ENCODE measurements around the gene LTBP2.

Gene LTBP2

GRCh38 chr14:74464785-74465184, 147.3 kb downstream of the LTBP2 start:
- H3K27ac ChIP-seq, result no peak overlapping the region
- TF ChIP-seq, protein P1, sequence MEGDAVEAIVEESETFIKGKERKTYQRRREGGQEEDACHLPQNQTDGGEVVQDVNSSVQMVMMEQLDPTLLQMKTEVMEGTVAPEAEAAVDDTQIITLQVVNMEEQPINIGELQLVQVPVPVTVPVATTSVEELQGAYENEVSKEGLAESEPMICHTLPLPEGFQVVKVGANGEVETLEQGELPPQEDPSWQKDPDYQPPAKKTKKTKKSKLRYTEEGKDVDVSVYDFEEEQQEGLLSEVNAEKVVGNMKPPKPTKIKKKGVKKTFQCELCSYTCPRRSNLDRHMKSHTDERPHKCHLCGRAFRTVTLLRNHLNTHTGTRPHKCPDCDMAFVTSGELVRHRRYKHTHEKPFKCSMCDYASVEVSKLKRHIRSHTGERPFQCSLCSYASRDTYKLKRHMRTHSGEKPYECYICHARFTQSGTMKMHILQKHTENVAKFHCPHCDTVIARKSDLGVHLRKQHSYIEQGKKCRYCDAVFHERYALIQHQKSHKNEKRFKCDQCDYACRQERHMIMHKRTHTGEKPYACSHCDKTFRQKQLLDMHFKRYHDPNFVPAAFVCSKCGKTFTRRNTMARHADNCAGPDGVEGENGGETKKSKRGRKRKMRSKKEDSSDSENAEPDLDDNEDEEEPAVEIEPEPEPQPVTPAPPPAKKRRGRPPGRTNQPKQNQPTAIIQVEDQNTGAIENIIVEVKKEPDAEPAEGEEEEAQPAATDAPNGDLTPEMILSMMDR (IDR thresholded peaks at IDR 0.05; ENCODE audit: low read depth, low read length), result no peak
- no peaks in the 10 kb centered on the region for H3K9me3 ChIP-seq (ENCODE audit: severe bottlenecking)

GRCh38 chr14:74463697-74464096, 148.3 kb downstream of the LTBP2 start:
- TF ChIP-seq, protein P1 (IDR thresholded peaks at IDR 0.05; ENCODE audit: low read depth, low read length), result no peak
- DNase-seq, result no peak
- Histone ChIP-seq H3K36me3 (no peaks in the 10 kb centered on the region), H3K9me3 (ENCODE audit: severe bottlenecking) (no peaks in the 10 kb centered on the region), H3K27ac (no peak overlapping the region), H3K4me3 (ENCODE audit: low read depth, low read length) (no peak overlapping the region), H3K27me3 (ENCODE audit: insufficient read depth, low read depth, severe bottlenecking) (no peaks in the 10 kb centered on the region)

More at GRCh38 chr14:74464785-74465184, 147.3 kb downstream of the LTBP2 start:
- Histone ChIP-seq H3K36me3 (no peaks in the 10 kb centered on the region), H3K27me3 (ENCODE audit: insufficient read depth, low read depth, severe bottlenecking) (no peaks in the 10 kb centered on the region), H3K4me3 (ENCODE audit: low read depth, low read length) (no peak overlapping the region)
- no peak for DNase-seq

GRCh38 chr14:74462993-74463392, 149.0 kb downstream of the LTBP2 start:
- H3K9me3 ChIP-seq (ENCODE audit: severe bottlenecking), result no peaks in the 10 kb centered on the region
- TF ChIP-seq, protein P1 (IDR thresholded peaks at IDR 0.05; ENCODE audit: low read depth, low read length), result no peak
- no peaks in the 10 kb centered on the region for H3K27me3 ChIP-seq (ENCODE audit: insufficient read depth, low read depth, severe bottlenecking)
- H3K27ac ChIP-seq, result no peak overlapping the region
- DNase-seq, result no peak
- H3K4me3 ChIP-seq (ENCODE audit: low read depth, low read length), result no peak overlapping the region
- H3K36me3 ChIP-seq, result no peaks in the 10 kb centered on the region

DNA sequence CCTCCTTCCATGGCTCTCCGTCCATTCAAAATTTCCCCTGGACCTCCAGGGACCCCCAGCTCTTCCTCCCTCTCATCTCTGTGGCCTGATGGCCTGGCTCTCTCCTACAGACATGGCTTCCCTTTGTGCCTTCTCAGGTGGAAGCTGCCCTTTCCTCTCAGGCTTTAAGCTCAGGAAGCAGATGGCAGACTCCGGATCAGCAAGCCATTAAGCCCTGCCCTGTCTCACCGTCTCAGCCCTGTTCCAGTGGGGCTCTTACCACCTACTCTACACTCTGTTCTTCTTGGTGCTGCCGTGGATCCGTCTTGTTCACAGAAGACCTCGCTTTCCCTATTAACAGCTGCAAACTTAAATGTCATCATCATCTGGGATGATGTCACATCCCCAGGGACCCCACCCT, 152.1 kb downstream of the LTBP2 start:
- peak; percentile 89 for DNase-seq
- no peaks in the 10 kb centered on the region for H3K36me3 ChIP-seq
- TF ChIP-seq, protein P1 (IDR thresholded peaks at IDR 0.05; ENCODE audit: low read depth, low read length), result no peak
- H3K27me3 ChIP-seq (ENCODE audit: insufficient read depth, low read depth, severe bottlenecking), result no peaks in the 10 kb centered on the region
- H3K4me3 ChIP-seq (ENCODE audit: low read depth, low read length), result no peak overlapping the region
- H3K27ac ChIP-seq, result peak overlapping the region; percentile 99
- no peaks in the 10 kb centered on the region for H3K9me3 ChIP-seq (ENCODE audit: severe bottlenecking)

DNA sequence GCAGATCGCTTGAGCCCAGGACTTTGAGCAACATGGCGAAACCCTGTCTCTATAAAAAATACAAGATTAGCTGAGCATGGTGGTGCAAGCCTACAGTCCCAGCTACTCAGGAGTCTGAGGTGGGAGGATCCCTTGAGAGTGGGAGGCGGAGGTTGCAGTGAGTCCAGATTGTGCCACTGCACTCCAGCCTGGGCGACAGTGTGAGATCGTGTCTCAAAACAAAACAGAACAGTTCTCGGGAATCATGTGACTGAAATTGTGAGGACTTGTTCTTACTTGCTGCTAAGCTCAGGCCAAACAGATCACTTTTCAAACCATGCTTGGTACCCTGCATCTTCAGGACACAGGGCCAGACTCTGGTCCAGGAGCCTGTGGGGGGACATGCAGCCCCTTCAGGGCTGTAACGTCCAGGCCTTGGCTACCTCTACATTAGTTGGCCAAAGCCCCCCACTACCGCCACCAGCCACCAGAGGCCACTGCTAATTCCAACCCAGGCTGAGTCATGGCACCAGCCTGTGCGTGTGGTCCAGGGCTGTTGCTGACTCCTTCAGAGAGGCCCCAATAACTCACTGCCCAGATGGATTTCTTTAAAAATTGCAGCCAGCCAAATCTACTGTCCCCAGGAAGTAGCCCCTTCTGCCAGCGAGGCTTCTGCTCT, 152.6 kb downstream of the LTBP2 start:
- H3K27me3 ChIP-seq (ENCODE audit: insufficient read depth, low read depth, severe bottlenecking), result no peaks in the 10 kb centered on the region
- H3K4me3 ChIP-seq (ENCODE audit: low read depth, low read length), result no peak overlapping the region
- peak; percentile 85 for DNase-seq
- peak overlapping the region; percentile 99 for H3K27ac ChIP-seq
- H3K36me3 ChIP-seq, result no peaks in the 10 kb centered on the region
- TF ChIP-seq, protein P1 (IDR thresholded peaks at IDR 0.05; ENCODE audit: low read depth, low read length), result peak; percentile 87
- peaks cover under 1% of the 10 kb centered on the region for H3K9me3 ChIP-seq (ENCODE audit: severe bottlenecking)

DNA sequence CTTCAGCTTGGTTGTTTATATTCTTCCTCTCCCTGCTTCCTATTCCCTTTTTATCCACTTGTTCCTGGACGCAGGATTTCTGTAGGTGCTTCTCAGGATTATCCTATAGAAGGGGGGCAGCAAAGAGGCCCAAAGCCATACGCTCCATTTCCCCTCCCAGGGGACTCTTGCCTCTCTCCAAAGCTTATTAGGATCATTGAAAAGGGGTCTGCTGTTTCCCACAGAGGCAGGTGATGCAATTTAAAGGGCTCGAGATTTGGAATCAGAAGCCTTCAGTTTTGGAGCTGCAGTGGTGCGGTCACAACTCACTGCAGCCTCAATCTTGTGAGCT, 154.5 kb downstream of the LTBP2 start:
- Histone ChIP-seq H3K36me3 (no peaks in the 10 kb centered on the region), H3K9me3 (ENCODE audit: severe bottlenecking) (peaks cover 7% of the 10 kb centered on the region), H3K27ac (peak overlapping the region; percentile 50), H3K27me3 (ENCODE audit: insufficient read depth, low read depth, severe bottlenecking) (no peaks in the 10 kb centered on the region), H3K4me3 (ENCODE audit: low read depth, low read length) (no peak overlapping the region)
- TF ChIP-seq, protein P1 (IDR thresholded peaks at IDR 0.05; ENCODE audit: low read depth, low read length), result no peak
- peak; percentile 55 for DNase-seq

Data from WERI-Rb-1 (cell line).